Measurements from ENCODE around the gene MARCKS. TPM values are rescaled to one million over a fixed set of nuclear protein-coding genes. Genes with fewer than 3 reads are reported as not detected.

Gene MARCKS
- total RNA-seq, 1 donor from 2014 or later: 669 TPM

GRCh38 chr6:113886512-113886911, 29.4 kb downstream of the MARCKS start:
- Mint-ChIP-seq H3K27ac (ENCODE audit: unreplicated experiment) (no peak overlapping the region), H3K4me3 (ENCODE audit: unreplicated experiment) (no peak overlapping the region), H3K4me1 (ENCODE audit: unreplicated experiment) (peaks cover 20% of the 10 kb centered on the region), H3K9me3 (ENCODE audit: unreplicated experiment) (no peaks in the 10 kb centered on the region), H3K27me3 (ENCODE audit: unreplicated experiment) (no peaks in the 10 kb centered on the region), H3K36me3 (ENCODE audit: low read depth, unreplicated experiment) (no peaks in the 10 kb centered on the region)
- DNase-seq (ENCODE audit: low spot score): no peak
- TF ChIP-seq, protein P1, sequence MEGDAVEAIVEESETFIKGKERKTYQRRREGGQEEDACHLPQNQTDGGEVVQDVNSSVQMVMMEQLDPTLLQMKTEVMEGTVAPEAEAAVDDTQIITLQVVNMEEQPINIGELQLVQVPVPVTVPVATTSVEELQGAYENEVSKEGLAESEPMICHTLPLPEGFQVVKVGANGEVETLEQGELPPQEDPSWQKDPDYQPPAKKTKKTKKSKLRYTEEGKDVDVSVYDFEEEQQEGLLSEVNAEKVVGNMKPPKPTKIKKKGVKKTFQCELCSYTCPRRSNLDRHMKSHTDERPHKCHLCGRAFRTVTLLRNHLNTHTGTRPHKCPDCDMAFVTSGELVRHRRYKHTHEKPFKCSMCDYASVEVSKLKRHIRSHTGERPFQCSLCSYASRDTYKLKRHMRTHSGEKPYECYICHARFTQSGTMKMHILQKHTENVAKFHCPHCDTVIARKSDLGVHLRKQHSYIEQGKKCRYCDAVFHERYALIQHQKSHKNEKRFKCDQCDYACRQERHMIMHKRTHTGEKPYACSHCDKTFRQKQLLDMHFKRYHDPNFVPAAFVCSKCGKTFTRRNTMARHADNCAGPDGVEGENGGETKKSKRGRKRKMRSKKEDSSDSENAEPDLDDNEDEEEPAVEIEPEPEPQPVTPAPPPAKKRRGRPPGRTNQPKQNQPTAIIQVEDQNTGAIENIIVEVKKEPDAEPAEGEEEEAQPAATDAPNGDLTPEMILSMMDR (IDR thresholded peaks at IDR 0.05; ENCODE audit: unreplicated experiment): no peak

GRCh38 chr6:113888493-113888892, 31.3 kb downstream of the MARCKS start:
- H3K36me3 Mint-ChIP-seq (ENCODE audit: low read depth, unreplicated experiment): no peaks in the 10 kb centered on the region
- TF ChIP-seq, protein P1 (IDR thresholded peaks at IDR 0.05; ENCODE audit: unreplicated experiment): no peak
- H3K9me3 Mint-ChIP-seq (ENCODE audit: unreplicated experiment): no peaks in the 10 kb centered on the region
- peaks cover 11% of the 10 kb centered on the region for H3K4me1 Mint-ChIP-seq (ENCODE audit: unreplicated experiment)
- no peak for DNase-seq (ENCODE audit: low spot score)
- no peak overlapping the region for H3K27ac Mint-ChIP-seq (ENCODE audit: unreplicated experiment)
- no peaks in the 10 kb centered on the region for H3K27me3 Mint-ChIP-seq (ENCODE audit: unreplicated experiment)
- no peak overlapping the region for H3K4me3 Mint-ChIP-seq (ENCODE audit: unreplicated experiment)

DNA sequence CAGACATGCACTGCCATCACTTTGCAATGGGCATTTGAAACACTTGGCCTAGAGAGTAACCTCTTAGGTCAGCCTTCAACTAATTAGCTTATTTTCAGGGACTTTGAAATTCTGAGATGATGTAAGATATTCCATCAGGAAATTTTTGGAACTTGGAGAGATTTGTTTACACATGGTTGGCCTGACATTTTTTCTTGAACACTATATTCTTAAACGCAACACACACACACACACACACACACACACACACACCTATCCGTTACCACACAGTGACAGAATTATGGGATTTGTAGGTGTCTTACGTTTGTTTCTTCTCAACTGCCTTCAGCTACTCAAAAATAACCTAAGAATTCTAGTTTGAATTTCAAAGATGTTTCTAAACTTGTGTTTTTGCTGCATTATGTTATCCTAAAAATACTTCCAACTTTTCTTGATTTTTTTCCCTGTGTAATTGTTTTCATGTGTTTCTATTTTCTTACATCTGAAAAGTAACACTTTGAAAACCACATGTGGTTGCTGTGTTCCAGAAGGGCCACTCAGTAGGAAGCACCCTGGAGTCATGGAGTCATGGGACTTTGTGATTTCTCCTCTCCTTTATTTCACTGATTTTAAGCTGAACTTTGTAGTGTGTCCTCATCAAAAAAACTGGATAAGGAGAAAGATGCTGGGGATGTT, 31.9 kb downstream of the MARCKS start:
- TF ChIP-seq, protein P1 (IDR thresholded peaks at IDR 0.05; ENCODE audit: unreplicated experiment): no peak
- no peak overlapping the region for H3K4me3 Mint-ChIP-seq (ENCODE audit: unreplicated experiment)
- DNase-seq (ENCODE audit: low spot score): no peak

DNA sequence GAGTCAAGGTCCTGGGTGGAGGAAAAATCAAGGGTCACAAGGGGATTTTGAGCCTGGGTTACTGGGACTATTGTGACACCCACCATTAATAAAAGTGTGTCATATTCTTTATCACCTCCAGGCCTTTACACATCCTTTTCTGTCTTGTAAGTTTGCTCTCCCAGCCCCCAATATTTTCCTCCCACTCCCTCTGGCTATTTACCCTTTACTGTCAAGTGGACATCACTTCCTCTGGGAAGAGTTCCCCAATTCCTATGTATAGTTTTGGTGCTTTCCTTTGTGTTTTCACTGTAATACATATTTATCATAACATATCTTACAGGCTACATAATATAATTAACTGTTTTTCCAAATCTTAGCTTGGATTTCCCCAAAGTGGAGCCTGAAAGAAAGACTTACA, 36.3 kb downstream of the MARCKS start:
- H3K9me3 Mint-ChIP-seq (ENCODE audit: unreplicated experiment): no peaks in the 10 kb centered on the region

More for the DNA sequence above, 31.9 kb downstream of the MARCKS start:
- H3K27me3 Mint-ChIP-seq (ENCODE audit: unreplicated experiment): no peaks in the 10 kb centered on the region
- no peaks in the 10 kb centered on the region for H3K9me3 Mint-ChIP-seq (ENCODE audit: unreplicated experiment)
- no peaks in the 10 kb centered on the region for H3K36me3 Mint-ChIP-seq (ENCODE audit: low read depth, unreplicated experiment)
- no peak overlapping the region for H3K27ac Mint-ChIP-seq (ENCODE audit: unreplicated experiment)
- peaks cover 15% of the 10 kb centered on the region for H3K4me1 Mint-ChIP-seq (ENCODE audit: unreplicated experiment)

DNA sequence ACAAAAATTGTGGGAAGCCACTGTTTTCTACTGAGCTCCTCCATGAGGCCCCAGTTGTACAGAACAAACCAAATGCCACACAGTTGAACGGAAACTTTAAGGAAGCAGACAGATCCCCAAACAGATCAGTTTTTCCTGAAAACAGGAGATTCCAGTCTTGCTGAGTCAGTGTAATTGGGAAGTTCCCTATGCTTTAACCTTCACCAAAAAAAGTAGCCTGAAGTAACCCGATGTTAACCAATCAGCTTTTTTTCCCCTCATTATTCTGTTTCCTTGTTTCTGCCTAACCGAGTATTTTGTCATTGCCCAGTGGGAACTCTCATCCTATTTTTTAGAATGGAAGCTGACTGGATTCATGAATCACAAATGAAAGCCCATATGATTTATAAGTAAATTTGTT, 36.7 kb downstream of the MARCKS start:
- H3K27ac Mint-ChIP-seq (ENCODE audit: unreplicated experiment): peak overlapping the region; percentile 79
- H3K4me3 Mint-ChIP-seq (ENCODE audit: unreplicated experiment): no peak overlapping the region
- peaks cover 24% of the 10 kb centered on the region for H3K4me1 Mint-ChIP-seq (ENCODE audit: unreplicated experiment)
- no peaks in the 10 kb centered on the region for H3K9me3 Mint-ChIP-seq (ENCODE audit: unreplicated experiment)
- peaks cover 1% of the 10 kb centered on the region for H3K27me3 Mint-ChIP-seq (ENCODE audit: unreplicated experiment)
- H3K36me3 Mint-ChIP-seq (ENCODE audit: low read depth, unreplicated experiment): peaks cover 12% of the 10 kb centered on the region
- TF ChIP-seq, protein P1 (IDR thresholded peaks at IDR 0.05; ENCODE audit: unreplicated experiment): no peak
- no peak for DNase-seq (ENCODE audit: low spot score)

More for the DNA sequence above, 36.3 kb downstream of the MARCKS start:
- Mint-ChIP-seq H3K27ac (ENCODE audit: unreplicated experiment) (peak overlapping the region; percentile 79), H3K36me3 (ENCODE audit: low read depth, unreplicated experiment) (peaks cover 12% of the 10 kb centered on the region), H3K4me3 (ENCODE audit: unreplicated experiment) (no peak overlapping the region), H3K4me1 (ENCODE audit: unreplicated experiment) (peaks cover 24% of the 10 kb centered on the region), H3K27me3 (ENCODE audit: unreplicated experiment) (peaks cover 1% of the 10 kb centered on the region)
- DNase-seq (ENCODE audit: low spot score): no peak
- TF ChIP-seq, protein P1 (IDR thresholded peaks at IDR 0.05; ENCODE audit: unreplicated experiment): no peak
